Measurements from ENCODE around the gene DPH1.
"Not testable (repeated sequence)": the region's sequence is repeated elsewhere in the genome, so short reads cannot be mapped to it uniquely, and the experiment has no call there.

The DPH1 gene

DNA sequence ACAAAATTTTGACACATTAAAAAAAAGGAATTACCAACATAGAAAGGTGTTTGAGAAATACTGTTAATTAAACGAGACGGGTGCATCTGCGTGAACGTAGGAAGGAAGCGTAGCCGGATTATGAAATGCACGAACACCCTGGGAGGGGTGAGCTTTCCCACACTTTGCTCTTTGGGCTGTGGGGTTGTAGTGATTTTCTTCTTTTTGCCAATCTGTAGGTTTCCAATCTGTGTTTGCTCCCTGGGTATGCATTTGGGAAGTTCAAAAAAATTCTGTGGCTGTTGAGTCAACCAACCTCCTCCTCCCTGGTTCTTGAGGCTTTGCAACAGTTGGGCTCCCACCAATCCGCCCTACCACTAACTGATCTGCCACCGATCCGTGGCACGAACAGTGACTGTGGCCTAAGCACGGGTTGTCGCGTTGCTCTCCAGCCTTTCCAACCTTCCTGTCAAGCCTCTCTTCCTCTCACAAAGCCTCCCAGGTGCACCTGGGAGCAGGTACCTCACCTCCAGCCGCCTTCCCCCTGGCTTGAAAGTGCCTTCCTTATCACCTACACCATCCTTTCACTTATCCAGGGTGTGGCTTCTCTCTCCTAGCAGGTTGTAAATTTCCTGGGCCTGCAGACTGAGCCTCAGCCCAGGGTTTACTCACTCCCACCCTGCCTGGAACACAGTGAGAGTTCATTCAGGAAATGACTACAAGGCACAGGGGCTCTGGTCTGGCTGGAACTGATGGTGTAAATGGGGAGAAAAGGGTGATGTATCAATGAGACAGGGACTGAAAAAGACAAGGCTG is 21.4 kb upstream of the DPH1 start:
- DNase-seq (ENCODE audit: low read depth): no peak

DNA sequence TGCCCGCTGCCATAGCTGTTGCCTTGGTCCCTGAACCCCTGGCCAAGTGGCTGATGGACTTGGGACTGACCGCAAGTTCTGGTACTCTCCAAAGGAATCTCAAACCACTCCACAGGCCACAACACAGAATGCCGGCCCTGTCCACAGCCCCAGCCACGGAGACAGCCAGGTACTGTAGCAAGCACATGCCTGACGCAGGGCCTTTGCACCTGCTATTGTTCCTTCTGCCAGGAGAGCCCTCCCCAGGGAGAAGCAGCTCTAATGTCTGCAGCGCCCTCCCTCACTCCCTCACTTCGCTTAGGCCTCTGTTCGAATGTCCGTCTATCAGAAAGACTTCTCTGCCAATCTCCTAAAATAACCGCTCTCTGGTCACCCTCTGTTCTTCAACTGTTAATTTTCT is 20.2 kb upstream of the DPH1 start:
- DNase-seq (ENCODE audit: low read depth): no peak

DNA sequence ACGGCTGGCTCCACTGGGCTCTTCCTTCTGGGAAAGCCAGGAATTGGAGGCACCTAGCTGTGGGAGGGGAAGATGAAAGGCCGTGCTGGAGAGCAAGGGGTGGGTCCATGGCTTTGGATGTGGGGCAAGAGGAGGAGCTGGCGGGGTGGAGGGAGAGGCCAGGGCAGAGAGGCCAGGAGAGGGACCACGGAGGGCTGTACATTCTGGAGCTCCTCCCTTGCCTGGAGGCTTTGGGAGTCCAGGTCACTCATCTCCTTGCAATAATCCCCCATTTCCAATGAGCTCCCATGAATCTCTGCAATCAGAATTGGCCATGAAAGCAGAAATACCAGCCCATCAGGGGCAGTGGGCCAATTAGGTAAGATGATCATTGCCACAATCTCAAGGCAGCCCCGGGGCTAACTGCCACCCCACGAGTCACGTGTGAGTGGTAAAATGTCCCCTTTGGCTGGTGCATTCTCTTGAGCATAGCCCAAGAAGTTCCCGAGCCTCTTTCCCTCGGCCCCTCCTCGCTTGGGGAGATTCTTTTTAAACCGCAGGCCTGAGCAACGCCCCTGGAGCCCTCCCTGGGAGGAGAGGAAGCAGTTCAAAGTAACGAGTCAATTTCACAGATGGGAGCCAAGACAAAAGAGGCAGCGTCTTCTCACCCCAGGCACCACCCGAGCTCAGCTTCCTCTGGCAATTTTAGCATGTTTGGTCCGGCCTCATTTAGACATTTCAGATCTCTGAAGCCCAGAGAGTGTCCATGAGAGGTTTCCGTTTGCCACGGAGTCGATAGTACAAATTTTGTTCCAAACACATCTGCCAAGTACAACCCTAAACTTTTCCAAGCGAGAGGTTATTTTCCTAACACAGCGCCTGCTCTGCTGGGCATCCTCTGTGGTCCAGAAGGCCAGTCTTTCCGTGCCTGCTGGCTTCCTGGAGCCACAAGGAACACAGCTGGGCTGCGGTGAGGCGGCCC is 18.3 kb upstream of the DPH1 start:
- peak; percentile 77 for DNase-seq (ENCODE audit: low read depth)

DNA sequence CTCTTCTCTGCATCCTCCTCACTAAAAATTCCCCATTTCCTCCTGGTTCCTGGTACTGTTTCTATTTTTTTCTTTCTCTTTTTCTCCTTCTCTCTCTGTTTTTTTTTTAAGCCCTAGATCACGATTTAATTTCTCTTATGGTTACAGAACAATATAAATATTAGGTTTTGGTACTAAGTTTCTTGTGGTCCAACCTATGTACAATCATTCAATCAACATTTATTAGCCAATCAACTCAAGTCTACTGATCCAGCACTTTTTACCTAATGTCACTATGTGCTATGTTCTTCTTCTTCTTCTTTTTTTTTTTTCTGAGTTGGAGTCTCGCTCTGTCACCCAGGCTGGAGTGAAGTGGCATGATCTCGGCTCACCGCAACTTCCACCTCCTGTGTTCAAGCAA is 17.5 kb upstream of the DPH1 start:
- no peak for DNase-seq (ENCODE audit: low read depth)

DNA sequence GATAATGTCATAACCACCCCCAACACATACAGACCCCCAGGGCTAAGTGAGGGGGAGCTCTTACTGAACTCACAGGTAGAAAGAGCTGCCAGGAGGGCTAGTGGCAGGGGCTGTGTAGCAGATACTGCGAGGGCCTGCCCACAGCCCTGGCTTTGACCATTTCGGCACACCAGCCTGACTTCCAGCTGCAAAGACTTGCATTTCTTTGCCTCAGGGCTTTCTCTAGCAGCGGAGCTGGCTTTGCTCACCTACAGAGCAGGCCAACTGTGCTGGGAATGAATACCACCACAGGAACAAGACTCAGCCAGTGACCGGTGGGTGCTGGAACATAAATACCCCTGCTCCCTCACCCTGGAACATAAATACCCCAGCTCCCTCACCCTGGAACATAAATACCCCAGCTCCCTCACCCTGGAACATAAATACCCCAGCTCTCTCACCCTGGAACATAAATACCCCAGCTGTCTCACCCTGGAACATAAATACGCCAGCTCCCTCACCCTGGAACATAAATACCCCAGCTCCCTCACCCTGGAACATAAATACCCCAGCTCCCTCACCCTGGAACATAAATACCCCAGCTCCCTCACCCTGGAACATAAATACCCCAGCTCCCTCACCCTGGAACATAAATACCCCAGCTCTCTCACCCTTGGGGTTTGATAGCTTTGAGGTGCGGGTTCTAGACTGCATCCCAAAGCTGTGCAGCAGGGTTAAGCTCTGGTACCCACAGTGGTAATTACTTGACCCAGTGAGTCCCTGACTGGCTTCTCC is 16.5 kb upstream of the DPH1 start:
- DNase-seq (ENCODE audit: low read depth): not testable (repeated sequence)

DNA sequence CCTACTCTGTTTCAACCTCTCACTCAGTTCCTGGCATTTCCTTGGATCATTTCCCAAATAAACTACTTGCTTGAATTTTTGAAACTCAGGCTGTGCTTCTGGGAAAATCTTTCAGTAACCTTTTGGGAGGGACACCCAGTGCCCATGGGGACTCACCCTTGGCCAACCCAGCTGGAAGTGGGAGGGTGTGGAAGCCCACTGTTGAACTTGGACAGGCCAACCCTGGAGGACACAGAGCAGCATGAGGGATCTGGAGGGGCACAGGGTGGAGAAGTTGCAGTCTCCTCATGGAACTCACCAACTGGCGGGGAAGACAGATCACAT is 16.0 kb upstream of the DPH1 start:
- no peak for DNase-seq (ENCODE audit: low read depth)

DNA sequence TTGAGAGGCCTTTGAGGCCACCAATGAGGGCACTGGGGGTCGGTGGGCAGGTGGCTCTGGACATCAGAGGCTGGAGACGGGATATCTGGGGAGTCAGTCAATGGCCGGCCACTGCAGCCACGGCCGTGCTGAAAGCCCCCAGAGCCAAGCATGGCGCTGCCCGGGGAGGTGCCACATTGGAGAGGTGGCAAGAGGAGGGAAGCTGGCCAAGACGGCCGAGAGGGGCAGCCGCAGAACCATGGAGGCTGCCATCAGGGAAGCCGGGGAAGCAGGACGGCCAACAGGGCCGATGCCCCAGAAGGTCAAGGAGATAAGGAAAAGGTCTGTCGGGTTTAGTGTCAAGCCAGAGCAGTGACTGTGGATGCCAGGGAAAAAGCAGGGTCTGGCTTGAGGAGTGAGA is 14.6 kb upstream of the DPH1 start:
- no peak for DNase-seq (ENCODE audit: low read depth)

DNA sequence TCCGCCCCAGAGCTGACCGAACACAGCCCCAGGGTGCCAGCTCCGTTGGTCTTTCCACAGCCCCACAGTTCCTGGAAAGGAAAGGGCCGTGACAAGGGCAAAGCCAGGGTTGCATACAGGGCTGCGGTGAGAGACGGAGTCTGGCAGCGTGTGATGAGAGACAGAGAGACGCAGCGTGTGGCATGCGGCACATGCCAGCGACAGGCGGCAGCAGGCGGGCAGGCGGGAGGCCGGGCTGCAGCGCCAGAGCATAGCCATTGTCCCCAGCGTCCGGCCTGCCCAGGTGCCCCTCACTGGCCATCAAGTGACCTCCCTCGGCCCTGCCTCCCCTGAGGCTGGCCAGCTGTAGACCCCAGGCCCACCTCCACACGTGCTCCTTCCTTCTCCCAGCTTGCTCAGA is 13.5 kb upstream of the DPH1 start:
- no peak for DNase-seq (ENCODE audit: low read depth)

DNA sequence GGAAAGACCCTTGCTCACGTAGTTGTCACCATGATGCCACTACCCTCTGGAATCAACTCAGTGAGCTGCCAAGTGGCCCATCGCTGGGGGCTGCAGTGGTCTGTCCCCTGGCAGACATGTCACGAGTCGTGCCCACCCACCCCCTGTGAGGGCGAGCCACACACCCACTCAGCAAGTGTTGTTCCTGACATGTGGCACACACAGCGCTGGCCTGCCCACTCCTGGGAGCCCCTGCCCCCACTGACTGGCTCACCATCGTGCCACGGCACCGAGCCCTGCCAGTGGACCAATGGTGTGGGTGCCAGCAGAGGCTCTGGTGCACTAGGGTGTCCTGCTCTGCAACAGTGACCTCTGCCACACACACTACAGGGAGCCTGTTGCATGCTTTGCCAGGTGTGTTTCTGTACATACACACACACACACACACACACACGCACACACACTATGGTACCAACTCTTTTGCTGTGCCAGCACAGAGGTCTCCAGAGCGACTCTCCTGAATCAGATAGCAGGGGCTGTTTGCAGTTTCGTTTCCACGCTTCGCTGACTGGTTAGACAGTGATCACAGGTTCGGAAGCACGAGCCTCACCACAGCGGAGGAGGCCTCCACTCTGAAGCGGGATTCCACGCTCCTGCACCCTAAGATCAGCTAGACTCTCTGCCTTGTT is 12.5 kb upstream of the DPH1 start:
- DNase-seq (ENCODE audit: low read depth): no peak

DNA sequence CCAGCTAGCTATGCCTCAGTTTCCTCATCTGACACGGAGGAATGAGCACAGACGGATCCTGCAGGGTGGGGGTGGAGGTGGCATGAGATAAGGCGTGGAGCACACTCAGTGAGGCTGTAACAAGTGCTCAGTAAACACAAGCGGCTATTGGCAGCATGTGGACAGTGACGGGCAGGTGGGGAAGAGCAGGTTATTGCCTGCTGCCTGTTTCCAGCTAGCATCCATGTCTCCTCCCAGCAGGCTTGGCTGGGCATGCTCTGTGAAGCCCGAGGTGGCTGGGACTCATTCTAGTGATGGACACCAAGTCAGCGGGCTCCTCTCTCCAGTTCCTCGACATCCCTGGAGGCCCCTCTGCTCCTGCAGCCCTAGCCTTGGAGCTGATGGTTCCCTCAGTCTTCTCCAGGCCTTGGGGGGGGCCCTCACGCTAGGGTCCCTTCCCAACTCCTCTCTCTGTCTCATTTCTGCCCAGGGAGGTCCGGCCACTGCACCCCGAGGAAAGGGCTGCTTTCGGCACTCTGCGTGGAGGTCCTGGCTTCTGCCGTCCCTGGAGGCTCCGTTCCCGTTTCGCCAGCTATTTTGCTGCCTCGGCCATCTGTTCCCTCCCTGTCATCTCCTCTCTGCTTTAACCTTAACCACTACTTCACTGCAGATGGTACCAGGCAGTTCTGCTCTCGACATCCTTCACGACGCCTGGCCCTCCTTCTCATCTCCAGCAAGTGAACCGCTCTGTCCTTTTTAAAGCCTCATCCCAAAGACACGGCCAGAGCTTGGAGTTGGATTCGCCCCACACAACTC is 11.0 kb upstream of the DPH1 start:
- no peak for DNase-seq (ENCODE audit: low read depth)

DNA sequence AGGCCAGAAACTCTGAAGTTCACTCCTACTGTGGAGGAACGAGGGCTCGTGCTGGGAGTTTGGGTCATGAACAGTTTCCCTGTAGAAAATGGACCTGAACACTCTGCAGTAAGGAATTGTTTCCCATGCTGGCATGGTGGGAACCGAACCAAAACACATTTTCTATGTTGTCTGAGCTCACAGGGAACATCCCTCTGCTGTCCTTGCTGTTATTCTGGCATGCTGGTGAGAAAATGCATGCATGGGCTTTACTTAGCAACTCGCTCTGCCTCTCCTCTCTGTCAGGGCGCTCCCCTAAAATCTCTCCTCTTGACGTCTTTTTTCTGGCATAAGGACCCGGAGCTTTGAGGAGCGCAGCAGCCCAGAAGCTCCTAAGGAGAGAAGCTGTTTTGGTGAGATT is 10.2 kb upstream of the DPH1 start:
- DNase-seq (ENCODE audit: low read depth): no peak

DNA sequence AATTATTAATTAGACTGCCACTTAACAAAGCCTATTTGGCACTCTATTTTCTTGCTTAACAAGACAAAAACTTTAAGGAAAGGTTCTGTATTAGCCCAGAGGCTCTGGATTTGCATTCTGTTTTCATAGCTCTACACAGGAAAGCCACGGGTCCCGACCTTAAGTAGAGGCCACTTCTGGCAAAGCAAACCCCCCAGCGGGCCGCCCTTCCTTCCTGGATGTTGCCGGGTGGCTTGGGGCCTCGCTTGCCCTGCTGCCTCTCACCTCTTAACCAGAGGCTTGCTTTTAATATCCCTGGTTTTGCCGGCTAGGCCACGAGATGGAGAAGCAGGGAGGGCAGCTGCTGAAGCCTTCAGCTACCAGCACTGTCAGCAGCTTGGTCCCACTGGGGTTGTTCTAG is 9.2 kb upstream of the DPH1 start:
- no peak for DNase-seq (ENCODE audit: low read depth)

DNA sequence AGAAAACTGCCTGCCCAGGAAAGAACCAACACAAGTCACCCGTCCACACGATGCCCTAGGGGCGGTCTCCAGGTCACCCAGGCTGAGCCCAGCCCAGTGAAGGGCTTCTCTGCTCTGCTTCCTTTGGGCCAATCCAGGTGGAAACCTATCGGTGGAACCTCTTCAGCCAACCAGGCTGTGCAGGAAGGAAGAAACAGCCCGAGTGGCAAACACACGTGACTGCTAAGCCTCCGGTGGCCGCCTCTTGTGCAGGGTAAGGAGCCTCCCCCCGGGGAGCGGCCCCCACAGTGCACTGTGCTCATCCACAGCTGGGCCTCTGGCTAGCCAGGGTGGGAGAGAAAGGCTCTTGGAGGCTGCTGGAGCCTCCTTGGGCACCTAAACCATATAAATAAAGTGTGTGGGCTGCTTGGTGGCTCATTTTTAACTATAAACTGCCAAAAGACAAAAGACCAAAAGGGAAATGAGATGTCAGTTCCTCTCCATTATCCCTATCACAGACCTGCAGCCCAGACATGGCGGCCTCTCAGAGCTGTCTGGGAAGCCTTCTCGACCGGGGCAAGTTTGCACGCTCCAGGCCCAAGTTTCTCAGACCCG is 7.2 kb upstream of the DPH1 start:
- no peak for DNase-seq (ENCODE audit: low read depth)

DNA sequence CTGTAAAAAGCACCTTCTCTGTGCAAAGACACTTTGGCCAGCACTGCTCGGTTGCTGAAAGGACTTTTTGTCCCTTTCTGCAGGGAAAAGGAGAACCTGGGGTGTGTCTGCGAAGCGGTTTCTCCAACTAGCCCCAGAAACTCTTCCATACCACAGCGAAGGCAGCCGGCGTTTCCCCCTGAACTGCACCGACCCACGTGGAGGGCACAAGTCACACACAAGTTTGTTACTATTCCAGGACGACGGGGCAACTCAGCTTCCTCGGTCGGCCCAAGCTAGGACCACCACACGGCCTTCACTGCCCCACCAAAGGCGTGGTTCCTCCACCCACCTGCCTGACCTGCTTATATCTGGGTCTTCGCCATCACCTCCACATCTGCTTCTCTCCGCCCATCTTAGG is 6.7 kb upstream of the DPH1 start:
- DNase-seq (ENCODE audit: low read depth): no peak

DNA sequence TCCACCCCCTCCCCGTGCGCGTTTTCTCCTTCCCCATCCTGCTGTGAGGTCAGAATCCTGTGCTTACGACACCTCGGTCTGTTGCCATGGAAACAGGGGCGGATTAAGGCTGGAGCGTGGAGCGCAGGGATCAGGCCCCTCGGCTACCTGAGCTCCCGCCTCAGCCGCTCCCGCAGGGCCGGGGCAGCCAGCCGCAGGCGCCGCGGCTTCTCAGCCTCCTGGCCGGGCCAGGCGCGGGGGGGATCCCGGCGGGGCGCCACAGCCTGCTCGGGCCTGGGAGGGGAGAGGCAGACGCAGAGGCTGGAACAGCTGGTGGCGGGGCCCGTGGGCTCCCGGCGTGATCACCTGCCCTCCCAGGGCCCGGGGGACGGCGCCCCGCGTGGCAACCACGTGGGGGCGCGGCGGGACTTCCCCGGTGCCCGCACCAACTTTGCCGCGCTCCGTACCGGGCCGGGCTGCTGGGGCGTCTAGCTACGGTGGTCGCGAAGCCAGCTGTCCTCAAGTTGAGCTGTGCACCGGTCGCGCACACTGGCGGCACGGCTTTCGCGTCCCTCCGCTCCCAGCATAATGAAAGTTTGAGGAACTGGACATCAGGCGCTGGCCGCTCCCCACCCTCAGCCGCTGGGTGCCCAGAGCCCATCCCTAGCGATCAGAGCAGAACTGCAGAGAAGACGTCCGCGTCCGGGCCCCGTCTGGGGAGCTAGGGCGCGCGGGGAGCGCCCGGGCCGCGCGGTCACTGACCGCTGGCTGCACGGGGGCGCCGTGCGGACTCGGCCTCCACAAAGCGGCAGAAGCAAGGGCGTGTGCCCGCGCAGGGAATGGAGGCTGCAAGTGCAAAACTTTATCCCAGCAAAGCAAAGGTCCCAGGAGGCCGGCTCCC is 6.0 kb upstream of the DPH1 start:
- DNase-seq (ENCODE audit: low read depth): no peak

DNA sequence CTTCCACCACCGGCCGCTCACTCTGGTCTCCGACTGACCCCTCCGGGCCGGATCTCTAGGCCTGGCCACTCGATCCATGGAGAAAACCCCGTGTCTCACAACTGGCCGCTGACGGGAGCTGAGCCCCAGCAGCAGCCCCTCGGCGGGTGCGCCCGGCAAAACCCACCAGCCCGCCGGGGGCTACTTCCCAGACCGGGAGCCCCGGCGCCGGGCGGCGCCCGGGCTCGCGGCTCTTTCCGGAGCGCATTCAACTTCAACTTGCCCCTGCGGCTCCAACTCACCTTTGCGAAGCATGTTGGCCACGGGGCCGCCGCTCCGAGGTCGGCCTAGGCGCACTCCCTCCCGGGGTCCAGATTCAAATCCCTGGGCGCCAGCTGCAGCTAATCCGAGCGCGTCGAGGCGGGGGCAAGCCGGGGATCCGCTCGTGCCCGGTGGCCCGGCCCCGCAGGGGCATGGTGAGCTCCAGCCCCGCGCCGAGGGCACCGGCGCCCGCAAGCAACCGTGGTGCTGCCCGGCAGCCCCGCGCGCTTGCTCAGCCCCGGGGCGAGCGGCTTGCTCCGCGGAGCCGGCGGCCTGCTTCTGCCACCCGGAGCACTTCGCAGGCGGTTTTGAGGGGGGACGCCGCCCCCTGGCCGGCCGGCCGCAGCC is 5.3 kb upstream of the DPH1 start:
- no peak for DNase-seq (ENCODE audit: low read depth)

DNA sequence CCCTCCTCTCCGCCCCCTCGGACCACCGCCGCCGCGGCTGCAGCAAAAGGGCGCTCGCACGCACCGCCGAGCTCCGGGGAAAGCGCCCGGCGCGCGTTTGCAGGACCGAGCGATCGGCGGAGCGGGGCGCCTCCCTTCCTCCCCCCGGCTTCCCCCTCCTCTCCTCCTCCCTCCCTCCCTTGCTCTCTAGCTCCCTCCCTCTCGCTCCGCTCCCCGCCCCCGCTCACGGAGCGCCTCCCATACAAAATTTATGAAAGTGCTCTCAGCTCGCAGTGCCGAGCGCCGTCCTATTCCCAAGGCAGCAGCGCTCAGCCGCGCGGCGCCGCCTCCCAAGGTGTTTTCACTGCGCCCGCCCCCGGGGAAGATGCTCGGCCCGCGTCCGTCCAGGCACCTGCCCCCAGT is 4.7 kb upstream of the DPH1 start, which contains the start of gene RTN4RL1:
Gene RTN4RL1, minus strand, starts transcription at position 115 of the 402 bp plus-strand sequence. CDS start 469 bp downstream, outside the sequence.
- peak; percentile 57 for DNase-seq (ENCODE audit: low read depth)

DNA sequence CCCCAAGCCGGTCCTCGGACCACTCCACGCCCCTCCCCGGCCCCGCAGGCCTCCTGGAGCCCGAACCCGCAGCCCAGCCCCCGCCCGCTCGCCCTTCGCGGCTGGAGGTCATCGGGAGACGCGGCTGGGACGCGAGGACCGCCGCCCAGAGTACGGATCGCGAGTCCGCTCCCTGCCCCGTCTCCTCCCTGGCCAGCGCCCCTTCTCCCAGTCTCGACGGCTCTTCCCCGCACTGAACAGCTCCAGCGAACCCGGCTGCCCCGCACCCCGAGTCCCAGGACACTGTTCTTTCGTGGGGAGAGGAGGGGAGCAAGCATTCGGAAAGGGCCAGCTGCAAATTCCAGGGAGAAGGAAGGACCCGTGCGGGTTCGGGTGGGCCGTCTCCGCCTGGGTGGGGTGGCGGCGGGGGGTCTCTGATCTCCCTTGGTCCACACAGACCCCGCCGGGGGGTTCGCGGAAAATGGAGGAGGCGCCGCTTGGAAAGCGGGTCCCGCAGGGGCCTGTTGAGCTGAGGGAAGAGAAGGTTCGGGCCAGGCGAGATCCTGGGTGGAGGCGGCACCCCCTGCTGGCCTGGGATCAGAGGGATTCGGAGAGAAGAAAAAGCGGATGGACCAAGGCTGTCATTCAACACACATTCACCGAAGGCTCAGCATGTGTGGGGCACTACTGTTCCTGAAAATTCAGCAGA is 4.2 kb upstream of the DPH1 start:
- no peak for DNase-seq (ENCODE audit: low read depth)
